Choroid plexus epithelial cell (primary cell): Measurements from ENCODE around the gene NECTIN4.

Experiments used
- DNase-seq: peaks from one replicate; pipeline ENCODE4 v3.0.0-alpha.2; 2010; ENCODE audit warnings: low read depth
- H3K4me3 ChIP-seq: 2 replicates; pipeline ENCODE4 v1.5.1; 2011; ENCODE audit warnings: low read depth, mild to moderate bottlenecking, control low read depth, low read length, moderate library complexity
- TF ChIP-seq, protein P1 (sequence below): conservative IDR thresholded peaks from 2 replicates; pipeline ENCODE4 v1.5.1; 2011; ENCODE audit warnings: low read depth, mild to moderate bottlenecking, control low read depth, inconsistent platforms, low read length, moderate library complexity

The NECTIN4 gene

DNA sequence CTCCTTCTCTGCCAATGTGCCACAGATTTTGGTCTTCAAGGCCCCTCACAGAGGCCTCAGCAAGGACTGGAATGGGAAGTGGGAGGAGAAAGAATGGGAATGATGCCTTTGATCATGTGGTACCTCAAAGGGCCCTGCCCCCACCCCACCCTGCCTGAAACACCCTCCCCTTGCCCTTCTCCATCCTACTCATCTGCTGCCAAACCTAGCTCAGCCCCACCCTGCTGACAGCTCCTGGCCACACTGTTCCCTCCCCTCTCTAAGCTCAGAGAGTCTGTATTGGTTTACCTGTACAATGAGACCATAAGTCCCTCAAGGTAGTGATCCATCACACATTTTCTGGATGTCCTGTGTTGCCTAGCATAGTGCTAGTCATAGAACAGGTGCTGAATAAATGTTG, 12.9 kb downstream of the NECTIN4 start:
- TF ChIP-seq, protein P1, sequence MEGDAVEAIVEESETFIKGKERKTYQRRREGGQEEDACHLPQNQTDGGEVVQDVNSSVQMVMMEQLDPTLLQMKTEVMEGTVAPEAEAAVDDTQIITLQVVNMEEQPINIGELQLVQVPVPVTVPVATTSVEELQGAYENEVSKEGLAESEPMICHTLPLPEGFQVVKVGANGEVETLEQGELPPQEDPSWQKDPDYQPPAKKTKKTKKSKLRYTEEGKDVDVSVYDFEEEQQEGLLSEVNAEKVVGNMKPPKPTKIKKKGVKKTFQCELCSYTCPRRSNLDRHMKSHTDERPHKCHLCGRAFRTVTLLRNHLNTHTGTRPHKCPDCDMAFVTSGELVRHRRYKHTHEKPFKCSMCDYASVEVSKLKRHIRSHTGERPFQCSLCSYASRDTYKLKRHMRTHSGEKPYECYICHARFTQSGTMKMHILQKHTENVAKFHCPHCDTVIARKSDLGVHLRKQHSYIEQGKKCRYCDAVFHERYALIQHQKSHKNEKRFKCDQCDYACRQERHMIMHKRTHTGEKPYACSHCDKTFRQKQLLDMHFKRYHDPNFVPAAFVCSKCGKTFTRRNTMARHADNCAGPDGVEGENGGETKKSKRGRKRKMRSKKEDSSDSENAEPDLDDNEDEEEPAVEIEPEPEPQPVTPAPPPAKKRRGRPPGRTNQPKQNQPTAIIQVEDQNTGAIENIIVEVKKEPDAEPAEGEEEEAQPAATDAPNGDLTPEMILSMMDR = no peak
- DNase-seq = no peak
- no peak overlapping the region for H3K4me3 ChIP-seq

DNA sequence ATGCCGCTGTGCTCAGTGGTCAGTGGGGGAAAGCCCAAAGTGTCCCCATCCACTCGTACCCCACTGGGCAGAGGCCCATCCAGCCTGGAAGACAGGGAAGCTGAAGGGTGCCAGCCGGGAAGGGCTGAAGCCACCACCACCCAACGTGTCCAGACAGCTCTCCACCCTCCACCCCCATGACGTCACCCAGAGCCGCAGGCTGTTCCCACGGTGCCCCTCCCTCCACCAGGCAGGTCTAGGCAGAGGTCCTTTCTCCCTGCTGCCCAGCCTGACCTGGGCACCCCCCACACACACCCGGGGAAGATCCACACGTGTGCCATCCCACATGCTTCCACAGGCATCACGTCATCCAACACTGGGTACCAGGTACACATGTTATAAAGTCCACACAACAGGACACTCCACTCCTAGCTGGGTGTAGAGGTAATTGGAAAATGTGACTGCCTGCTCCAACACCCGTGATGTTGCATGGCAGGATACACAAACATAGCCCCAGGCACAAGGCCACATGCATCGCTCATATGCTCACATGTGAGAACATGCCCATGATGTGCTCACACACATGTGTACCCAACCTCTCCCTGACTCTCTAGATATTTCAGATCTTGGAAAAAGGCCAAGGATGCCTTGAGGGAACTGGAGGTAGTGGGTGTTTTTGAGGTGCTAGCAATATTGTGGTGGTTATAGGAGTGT, 14.5 kb downstream of the NECTIN4 start:
- no peak for DNase-seq
- H3K4me3 ChIP-seq = no peak overlapping the region
- TF ChIP-seq, protein P1 = no peak

DNA sequence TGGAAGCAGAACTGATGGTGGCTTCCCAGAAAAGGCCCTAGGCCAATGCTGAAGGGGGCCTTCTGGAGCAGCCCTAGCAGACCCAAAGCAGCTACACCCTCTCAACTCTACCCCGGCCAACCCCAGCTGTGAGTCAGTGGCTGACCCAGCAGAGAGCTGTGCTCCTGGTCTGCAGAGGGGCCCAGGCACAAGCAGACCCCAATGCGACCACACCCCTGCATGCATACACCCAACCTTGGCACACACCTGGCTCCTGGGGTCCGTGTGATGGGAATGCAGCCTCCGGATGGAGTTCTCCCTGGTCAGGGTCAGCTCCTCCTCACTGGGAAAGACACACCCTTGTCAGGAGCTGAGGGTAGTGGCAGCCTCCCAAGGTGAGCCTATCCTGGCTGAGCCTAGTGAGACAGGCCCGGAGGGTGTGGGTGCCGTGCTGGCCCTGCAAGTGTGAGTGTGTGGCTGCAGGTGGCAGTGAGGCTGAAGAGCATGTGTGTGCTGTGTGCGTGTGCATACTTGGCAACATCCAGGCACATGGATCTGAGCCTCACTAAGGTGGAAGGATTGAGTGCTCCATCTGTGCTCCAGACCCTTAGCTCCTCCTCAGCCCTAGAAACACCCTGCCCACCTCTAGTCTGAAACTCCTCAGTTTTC, 15.8 kb downstream of the NECTIN4 start:
- TF ChIP-seq, protein P1 = no peak
- H3K4me3 ChIP-seq = no peak overlapping the region
- DNase-seq = no peak

DNA sequence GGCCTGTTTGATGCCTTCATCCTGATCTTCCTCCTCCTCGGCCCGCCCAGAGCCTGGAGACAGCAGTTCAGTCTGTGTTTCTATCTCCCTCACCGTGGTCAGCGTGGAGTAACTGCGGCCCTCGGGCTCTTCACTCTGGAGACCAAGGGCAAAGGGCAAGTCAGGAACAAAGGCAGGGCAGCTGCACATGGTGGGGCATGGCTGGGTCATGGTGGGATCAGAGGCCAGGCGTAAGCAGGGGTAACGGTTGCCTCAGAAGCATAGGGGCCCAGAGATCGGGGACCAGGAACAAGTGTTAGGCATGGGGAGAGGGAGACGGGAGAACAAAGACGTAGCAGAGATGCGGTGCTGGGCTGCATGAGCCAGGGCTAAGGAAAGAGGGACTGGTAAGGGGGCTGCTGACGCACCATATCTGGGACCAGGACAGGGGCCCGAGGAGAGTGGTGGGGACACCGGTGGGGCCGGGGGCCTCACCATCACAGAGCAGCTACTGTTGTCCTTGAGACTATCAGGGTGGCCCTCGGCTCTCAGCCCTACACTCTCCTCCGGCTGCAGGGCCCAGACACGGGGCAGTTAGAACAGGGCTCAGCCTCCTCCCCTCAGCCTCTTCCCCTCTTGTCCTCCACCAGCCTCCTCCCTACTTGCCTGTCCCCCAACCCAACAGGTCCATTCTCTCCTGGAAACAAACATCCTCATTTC, 16.5 kb downstream of the NECTIN4 start:
- TF ChIP-seq, protein P1 = no peak
- no peak for DNase-seq
- H3K4me3 ChIP-seq = no peak overlapping the region

DNA sequence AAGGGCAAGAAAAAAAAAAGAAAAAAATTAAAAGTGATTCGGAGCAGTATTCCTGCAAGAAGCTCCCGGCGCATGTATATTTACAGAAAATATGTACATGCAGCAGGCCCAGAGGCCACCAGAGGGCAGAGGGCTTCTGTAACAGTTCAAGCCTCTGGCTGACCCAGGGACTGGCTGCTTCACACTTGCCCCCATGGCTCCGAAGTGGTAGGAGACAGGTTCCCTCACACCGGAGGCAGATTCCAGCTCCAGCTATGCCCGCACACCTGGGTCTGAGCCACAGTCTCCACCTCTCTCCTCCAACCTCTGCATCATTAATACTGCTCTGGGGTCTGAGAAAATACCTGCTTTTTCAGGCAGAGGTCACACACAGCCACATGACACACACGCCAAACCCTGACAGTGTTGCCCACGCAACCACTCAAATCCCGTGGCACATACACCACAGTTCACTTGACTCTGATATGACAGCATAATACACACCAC, 17.4 kb downstream of the NECTIN4 start:
- peak; percentile 54 for DNase-seq
- TF ChIP-seq, protein P1 = peak; percentile 66
- H3K4me3 ChIP-seq = no peak overlapping the region

DNA sequence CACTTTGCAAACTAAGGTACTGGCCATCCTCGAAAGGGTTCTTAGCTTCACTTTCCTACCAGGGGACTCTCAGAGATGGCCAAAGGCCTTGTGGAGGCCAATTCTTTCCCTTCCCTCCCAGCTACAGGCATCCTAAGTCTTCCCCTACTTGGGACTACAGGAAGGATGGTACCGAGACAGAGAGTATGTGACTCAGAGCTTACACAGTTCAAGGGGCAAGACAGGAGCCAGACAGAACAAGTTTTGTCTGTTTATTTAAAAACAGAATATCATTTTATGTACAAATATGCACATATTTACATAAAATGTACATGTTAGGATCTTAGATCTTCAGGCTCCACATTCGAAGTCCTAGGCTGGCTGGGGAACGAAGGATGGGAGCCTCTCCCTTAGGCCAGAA, 18.6 kb downstream of the NECTIN4 start:
- TF ChIP-seq, protein P1 = no peak
- H3K4me3 ChIP-seq = no peak overlapping the region
- peak; percentile 24 for DNase-seq
